HEK293T (cell line): ENCODE data around the gene ANK3.

Experiments
- CTCF ChIA-PET: fragments of 350-600 bp; formaldehyde crosslinking; extraction: SDS; loops from one replicate; lab custom pipeline; 2021; ENCODE audit warnings: antibody characterized with exemption, inconsistent platforms; lab: Yijun Ruan, JAX
- POLR2A ChIA-PET: fragments of 350-600 bp; formaldehyde crosslinking; extraction: SDS; loops from one replicate; lab custom pipeline; 2020; ENCODE audit warnings: antibody characterized with exemption, inconsistent platforms; lab: Yijun Ruan, JAX
- DNase-seq: peaks from one replicate; pipeline ENCODE4 v3.0.0; 2012; ENCODE audit warnings: mixed read lengths; ENCODE audit errors: extremely low spot score
- ARNT ChIP-seq: fragments of 450-650 bp; IDR thresholded peaks from 2 replicates; pipeline ENCODE4 v1.6.1; 2017; ENCODE audit warnings: mild to moderate bottlenecking
- BHLHE40 ChIP-seq: fragments of 450-650 bp; IDR thresholded peaks from 2 replicates; pipeline ENCODE4 v1.6.1; 2016; ENCODE audit warnings: mild to moderate bottlenecking, moderate library complexity, borderline replicate concordance
- CTBP1 ChIP-seq: fragments of 450-650 bp; IDR thresholded peaks from 2 replicates; pipeline ENCODE4 v1.6.1; 2016; ENCODE audit warnings: borderline replicate concordance
- ELF4 ChIP-seq: fragments of 450-650 bp; IDR thresholded peaks from 2 replicates; pipeline ENCODE4 v1.6.1; 2017; ENCODE audit warnings: antibody characterized with exemption
- FOXA1 ChIP-seq: fragments of 450-650 bp; IDR thresholded peaks from 2 replicates; pipeline ENCODE4 v1.6.1; 2016; ENCODE audit warnings: mild to moderate bottlenecking
- FOXK2 ChIP-seq: fragments of 450-650 bp; IDR thresholded peaks from 2 replicates; pipeline ENCODE4 v1.6.1; 2016; ENCODE audit warnings: mild to moderate bottlenecking
- FOXM1 ChIP-seq: fragments of 450-650 bp; IDR thresholded peaks from 2 replicates; pipeline ENCODE4 v1.6.1; 2017; ENCODE audit warnings: mild to moderate bottlenecking, borderline replicate concordance
- HDGF ChIP-seq: fragments of 450-650 bp; IDR thresholded peaks from 2 replicates; pipeline ENCODE4 v1.6.1; 2017; ENCODE audit warnings: antibody characterized with exemption, borderline replicate concordance
- L3MBTL2 ChIP-seq: fragments of 450-650 bp; conservative IDR thresholded peaks from 2 replicates; pipeline ENCODE4 v1.6.1; 2016; ENCODE audit warnings: mild to moderate bottlenecking
- LEF1 ChIP-seq: fragments of 450-650 bp; IDR thresholded peaks from 2 replicates; pipeline ENCODE4 v1.6.1; 2017; ENCODE audit warnings: mild to moderate bottlenecking, borderline replicate concordance
- NFRKB ChIP-seq: fragments of 450-650 bp; IDR thresholded peaks from 2 replicates; pipeline ENCODE4 v1.6.1; 2016; ENCODE audit warnings: mild to moderate bottlenecking, moderate library complexity
- PKNOX1 ChIP-seq: fragments of 450-650 bp; IDR thresholded peaks from 2 replicates; pipeline ENCODE4 v1.6.1; 2016
- SP1 ChIP-seq: fragments of 450-650 bp; IDR thresholded peaks from 2 replicates; pipeline ENCODE4 v1.6.1; 2017
- SUZ12 ChIP-seq: fragments of 450-650 bp; IDR thresholded peaks from 2 replicates; pipeline ENCODE4 v1.6.1; 2016; ENCODE audit warnings: mild to moderate bottlenecking
- TARDBP ChIP-seq: fragments of 450-650 bp; IDR thresholded peaks from 2 replicates; pipeline ENCODE4 v1.6.1; 2016
- ZNF384 ChIP-seq: fragments of 450-650 bp; IDR thresholded peaks from 2 replicates; pipeline ENCODE4 v1.6.1; 2016

The ANK3 gene

GRCh38 chr10:60025279-60025678 is 364.4 kb downstream of the ANK3 start:
- ChIA-PET CTCF (no interaction called here), POLR2A (no interaction called here)
- DNase-seq = no peak
- TF ChIP-seq TARDBP = no peak
- TF ChIP-seq BHLHE40 = no peak
- TF ChIP-seq L3MBTL2 = no peak
- TF ChIP-seq SUZ12 = no peak
- TF ChIP-seq ELF4 = no peak
- TF ChIP-seq ARNT = no peak
- TF ChIP-seq CTBP1 = no peak
- no peak for TF ChIP-seq SP1
- TF ChIP-seq ZNF384 = no peak
- TF ChIP-seq FOXM1 = no peak

- DNase-seq = no peak
- ChIA-PET POLR2A (no interaction called here), CTCF (no interaction called here)
- no peak for TF ChIP-seq CTBP1
- TF ChIP-seq SUZ12 = no peak
- no peak for TF ChIP-seq NFRKB
- no peak for TF ChIP-seq ARNT
- no peak for TF ChIP-seq BHLHE40
- TF ChIP-seq PKNOX1 = no peak
Observed at GRCh38 chr10:60024506-60024905, 365.2 kb downstream of the ANK3 start.

GRCh38 chr10:60023155-60023877 is 366.4 kb downstream of the ANK3 start:
- no peak for DNase-seq

GRCh38 chr10:60021361-60021760 is 368.3 kb downstream of the ANK3 start:
- no peak for DNase-seq
- CTCF ChIA-PET = no interaction called here
- POLR2A ChIA-PET = no interaction called here
- no peak for TF ChIP-seq FOXK2
- no peak for TF ChIP-seq ELF4
- TF ChIP-seq NFRKB = no peak
- TF ChIP-seq FOXA1 = no peak
- no peak for TF ChIP-seq PKNOX1
- TF ChIP-seq L3MBTL2 = no peak
- TF ChIP-seq ARNT = no peak
- no peak for TF ChIP-seq BHLHE40
- TF ChIP-seq CTBP1 = no peak
- no peak for TF ChIP-seq HDGF

More at GRCh38 chr10:60023155-60023877, 366.4 kb downstream of the ANK3 start:
- TF ChIP-seq L3MBTL2 = no peak
- no peak for TF ChIP-seq FOXM1
- TF ChIP-seq PKNOX1 = no peak
- TF ChIP-seq BHLHE40 = no peak
- no peak for TF ChIP-seq HDGF
- no peak for TF ChIP-seq CTBP1
- TF ChIP-seq LEF1 = no peak
- TF ChIP-seq SP1 = no peak
- TF ChIP-seq NFRKB = no peak
- no peak for TF ChIP-seq ELF4
- no peak for TF ChIP-seq ARNT
- no peak for TF ChIP-seq TARDBP
- TF ChIP-seq FOXA1 = no peak
- TF ChIP-seq FOXK2 = no peak
- CTCF ChIA-PET = no interaction called here
- POLR2A ChIA-PET = interaction anchor here (1.3 kb wide), 1 partner anchor 117 kb away, joined by 3 read pairs; the partner anchor contains the start of gene CCDC6

- no peak for DNase-seq
- CTCF ChIA-PET = no interaction called here
- POLR2A ChIA-PET = no interaction called here
- no peak for TF ChIP-seq SP1
- TF ChIP-seq TARDBP = no peak
- no peak for TF ChIP-seq FOXM1
- TF ChIP-seq LEF1 = no peak
- TF ChIP-seq FOXK2 = no peak
- no peak for TF ChIP-seq NFRKB
- no peak for TF ChIP-seq ZNF384
- TF ChIP-seq L3MBTL2 = no peak
- no peak for TF ChIP-seq BHLHE40
- no peak for TF ChIP-seq ELF4
- no peak for TF ChIP-seq SUZ12
- no peak for TF ChIP-seq HDGF
- no peak for TF ChIP-seq CTBP1
- no peak for TF ChIP-seq PKNOX1
Observed at GRCh38 chr10:60016794-60017193, 372.9 kb downstream of the ANK3 start.
